ENCODE measurements around the gene BMAL1.
"Not testable (repeated sequence)": the region's sequence is repeated elsewhere in the genome, so short reads cannot be mapped to it uniquely, and the experiment has no call there.

GRCh38 chr11:13258061-13258460, 19.5 kb upstream of the BMAL1 start:
- not testable (repeated sequence) for TF ChIP-seq CTCF (conservative IDR thresholded peaks at IDR 0.05 in 1 of 2, IDR thresholded peaks at IDR 0.05 in 1 of 2; ENCODE audit: low read depth in 1 of 2, low read length in 2 of 2); EZH2 (IDR thresholded peaks at IDR 0.05; ENCODE audit: low read length, missing control alignments)

All from fibroblast of lung (primary cell).